Hepatocyte (in vitro differentiated cells): ENCODE measurements around the gene SLC25A29. TPM values are rescaled to one million over a fixed set of nuclear protein-coding genes. Genes with fewer than 3 reads are reported as not detected.

Experiments used
- DNase-seq: peaks from one replicate; pipeline ENCODE4 v3.0.0-alpha.2; 2016; ENCODE audit warnings: low spot score
- H2AFZ ChIP-seq: fragments of 200-600 bp; sonication (generic); 2 replicates; pipeline ENCODE4 v1.6.0; 2016; ENCODE audit warnings: antibody characterized with exemption, mild to moderate bottlenecking
- H3K27ac ChIP-seq: fragments of 200-600 bp; sonication (generic); 2 replicates; pipeline ENCODE4 v1.5.1; 2016; ENCODE audit warnings: mild to moderate bottlenecking
- H3K27me3 ChIP-seq: fragments of 200-600 bp; sonication (generic); 2 replicates; pipeline ENCODE4 v1.6.1; 2016
- H3K36me3 ChIP-seq: fragments of 200-600 bp; sonication (generic); replicated peaks from 2 replicates; pipeline ENCODE4 v1.5.1; 2016; ENCODE audit warnings: low read depth; ENCODE audit not compliant: insufficient read depth
- H3K4me1 ChIP-seq: fragments of 200-600 bp; sonication (generic); 2 replicates; pipeline ENCODE4 v1.5.1; 2016; ENCODE audit warnings: mild to moderate bottlenecking, moderate library complexity; ENCODE audit not compliant: insufficient read depth
- H3K4me2 ChIP-seq: fragments of 200-600 bp; sonication (generic); 2 replicates; pipeline ENCODE4 v1.6.0; 2016
- H3K4me3 ChIP-seq: fragments of 200-600 bp; sonication (generic); 2 replicates; pipeline ENCODE4 v1.5.1; 2016; ENCODE audit warnings: mild to moderate bottlenecking
- H3K79me2 ChIP-seq: fragments of 200-600 bp; sonication (generic); 2 replicates; pipeline ENCODE4 v1.6.0; 2017; ENCODE audit warnings: mild to moderate bottlenecking
- H3K9me2 ChIP-seq: fragments of 200-600 bp; sonication (generic); replicated peaks from 2 replicates; pipeline ENCODE4 v1.6.0; 2017; ENCODE audit warnings: mild to moderate bottlenecking; ENCODE audit not compliant: insufficient read depth
- H3K9me3 ChIP-seq: fragments of 200-600 bp; sonication (generic); 2 replicates; pipeline ENCODE4 v1.5.1; 2016; ENCODE audit warnings: low read depth, mild to moderate bottlenecking
- H4K20me1 ChIP-seq: fragments of 200-600 bp; sonication (generic); 2 replicates; pipeline ENCODE4 v1.6.0; 2016; ENCODE audit warnings: mild to moderate bottlenecking; ENCODE audit not compliant: insufficient read depth, poor library complexity, severe bottlenecking
- CTCF ChIP-seq: fragments of 200-600 bp; sonication (generic); IDR thresholded peaks from 2 replicates; pipeline ENCODE4 v1.5.1; 2016; ENCODE audit warnings: antibody characterized with exemption, mild to moderate bottlenecking; ENCODE audit not compliant: poor library complexity
- EZH2 ChIP-seq: fragments of 200-600 bp; sonication (generic); IDR thresholded peaks from 2 replicates; pipeline ENCODE4 v1.6.1; 2016; ENCODE audit warnings: antibody characterized with exemption, mild to moderate bottlenecking, borderline replicate concordance
- EZH2phosphoT487 ChIP-seq: fragments of 200-600 bp; sonication (generic); IDR thresholded peaks from one replicate; pipeline ENCODE4 v1.6.1; 2018; ENCODE audit warnings: antibody characterized with exemption, mild to moderate bottlenecking, low read depth, moderate library complexity; ENCODE audit not compliant: unreplicated experiment, severe bottlenecking
- WGBS: methylation state at CpG from one replicate; pipeline ENCODE4 v1.1.6; 2016; ENCODE audit warnings: low lambda C conversion rate; ENCODE audit errors: missing lambda C conversion rate; 5-methylcytosine and 5-hydroxymethylcytosine counted together
- polyA plus RNA-seq: library from polyadenylated mRNA; unstranded; fragments of >200 nt; fragmentation: Nextera tagmentation; extraction: Ambion mirVana; gene quantifications from 2 replicates; pipeline ENCODE4 v1.2.1, GENCODE V29; 2016
- total RNA-seq: library from RNA; depleted of rRNA; stranded (reverse); fragments of >200 nt; gene quantifications from 2 replicates; pipeline ENCODE4 v1.2.3, GENCODE V29; 2014

SLC25A29 gene, protein sequence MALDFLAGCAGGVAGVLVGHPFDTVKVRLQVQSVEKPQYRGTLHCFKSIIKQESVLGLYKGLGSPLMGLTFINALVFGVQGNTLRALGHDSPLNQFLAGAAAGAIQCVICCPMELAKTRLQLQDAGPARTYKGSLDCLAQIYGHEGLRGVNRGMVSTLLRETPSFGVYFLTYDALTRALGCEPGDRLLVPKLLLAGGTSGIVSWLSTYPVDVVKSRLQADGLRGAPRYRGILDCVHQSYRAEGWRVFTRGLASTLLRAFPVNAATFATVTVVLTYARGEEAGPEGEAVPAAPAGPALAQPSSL
- total RNA-seq = 88.7 and 90.1 TPM in 2 replicates
- 73.1 and 106 TPM in 2 replicates for polyA plus RNA-seq

- peak; percentile 95 for DNase-seq
- peaks cover 12% of the 10 kb centered on the region for H3K4me1 ChIP-seq
- peak within 1 kb of the TSS; percentile 98 for H2AFZ ChIP-seq
- under 1% methylated on average over 67 of the region's 131 CpGs for WGBS
- peaks cover 67% of the 10 kb centered on the region for H3K79me2 ChIP-seq
- H3K4me3 ChIP-seq = peak within 1 kb of the TSS; percentile 99
- H3K9me3 ChIP-seq = no peaks in the 10 kb centered on the region
- peak within 1 kb of the TSS; percentile 87 for H3K27ac ChIP-seq
- H3K4me2 ChIP-seq = peak within 1 kb of the TSS; percentile 96
- no peaks in the 10 kb centered on the region for H3K36me3 ChIP-seq
- H3K27me3 ChIP-seq = no peaks in the 10 kb centered on the region
- peaks cover 11% of the 10 kb centered on the region for H4K20me1 ChIP-seq
- TF ChIP-seq EZH2 (no peak), CTCF (no peak), EZH2phosphoT487 (no peak)
- H3K9me2 ChIP-seq = no peaks in the 10 kb centered on the region
These were observed at the start of gene SLC25A29 for GRCh38 chr14:100306101-100306997. SLC25A29 (minus strand) TSS chr14:100306444; CDS start chr14:100306232, 212 bp downstream.

- H3K9me2 ChIP-seq = no peaks in the 10 kb centered on the region
- no peak overlapping the region for H3K4me2 ChIP-seq
- H3K27me3 ChIP-seq = no peaks in the 10 kb centered on the region
- peaks cover 7% of the 10 kb centered on the region for H3K4me1 ChIP-seq
- no peak for DNase-seq
- WGBS = 95% methylated on average over 5 of the region's 5 CpGs
- H3K36me3 ChIP-seq = no peaks in the 10 kb centered on the region
- no peaks in the 10 kb centered on the region for H4K20me1 ChIP-seq
- H2AFZ ChIP-seq = no peak overlapping the region
- H3K9me3 ChIP-seq = no peaks in the 10 kb centered on the region
- H3K27ac ChIP-seq = no peak overlapping the region
- peaks cover 5% of the 10 kb centered on the region for H3K79me2 ChIP-seq
- TF ChIP-seq EZH2 (no peak), CTCF (no peak), EZH2phosphoT487 (no peak)
- no peak overlapping the region for H3K4me3 ChIP-seq
These were observed 44.7 kb upstream of the SLC25A29 start for GRCh38 chr14:100350986-100351385.

GRCh38 chr14:100350276-100350926, 44.2 kb upstream of the SLC25A29 start:
- no peak overlapping the region for H3K4me3 ChIP-seq
- no peak overlapping the region for H3K27ac ChIP-seq
- H3K27me3 ChIP-seq = no peaks in the 10 kb centered on the region
- H3K9me3 ChIP-seq = no peaks in the 10 kb centered on the region
- 98% methylated on average over 11 of the region's 11 CpGs for WGBS
- no peak overlapping the region for H2AFZ ChIP-seq
- TF ChIP-seq EZH2phosphoT487 (no peak), EZH2 (no peak), CTCF (no peak)
- peaks cover under 1% of the 10 kb centered on the region for H3K79me2 ChIP-seq
- no peak for DNase-seq
- H4K20me1 ChIP-seq = no peaks in the 10 kb centered on the region
- H3K36me3 ChIP-seq = no peaks in the 10 kb centered on the region
- no peaks in the 10 kb centered on the region for H3K9me2 ChIP-seq
- H3K4me2 ChIP-seq = no peak overlapping the region
- H3K4me1 ChIP-seq = peaks cover 7% of the 10 kb centered on the region
